Lung (tissue), 12 donors: ENCODE results near the gene PAFAH2. TPM values are rescaled to one million over a fixed set of nuclear protein-coding genes. Genes with fewer than 3 reads are reported as not detected.

Experiments
- ATAC-seq: fragments of 200-7000 bp; cut with Tn5 transposase; one replicate; pipeline ENCODE4 v1.9.1; 2020; ENCODE audit warnings: moderate number of reproducible peaks; ENCODE audit not compliant: insufficient read depth, low FRiP score
- DNase-seq, 3 donors: peaks; one replicate each; pipeline ENCODE4 v3.0.0-alpha.2; 2013 to 2017
- H3K27ac ChIP-seq, 2 donors: one replicate each; pipeline ENCODE4 v1.5.1; 2013; ENCODE audit warnings: mild to moderate bottlenecking in 2 of 2, moderate library complexity in 2 of 2, control low read depth in 1 of 2, inconsistent platforms in 1 of 2, low read depth in 1 of 2, low read length in 1 of 2
- H3K27me3 ChIP-seq, 3 donors: one replicate each; pipeline ENCODE4 v1.5.1; 2013; ENCODE audit warnings: low read length in 2 of 3; ENCODE audit not compliant: control insufficient read depth in 3 of 3, insufficient read depth in 3 of 3
- H3K36me3 ChIP-seq, 4 donors: one replicate each; pipeline ENCODE4 v1.5.1; 2013; ENCODE audit warnings: low read length in 4 of 4, mild to moderate bottlenecking in 1 of 4, moderate library complexity in 1 of 4; ENCODE audit not compliant: control insufficient read depth in 4 of 4, insufficient read depth in 4 of 4
- H3K4me1 ChIP-seq, 5 donors: one replicate each; pipeline ENCODE4 v1.5.1; 2013; ENCODE audit warnings: low read length in 5 of 5, mild to moderate bottlenecking in 2 of 5, moderate library complexity in 1 of 5; ENCODE audit not compliant: control insufficient read depth in 5 of 5, insufficient read depth in 5 of 5
- H3K4me3 ChIP-seq: one replicate; pipeline ENCODE4 v1.5.1; 2013; ENCODE audit warnings: mild to moderate bottlenecking, control low read depth, moderate library complexity
- H3K9ac ChIP-seq, 2 donors: one replicate each; pipeline ENCODE4 v1.5.1; 2013; ENCODE audit warnings: low read length in 2 of 2, control low read depth in 1 of 2; ENCODE audit not compliant: insufficient read depth in 1 of 2
- H3K9me3 ChIP-seq, 4 donors: one replicate each; pipeline ENCODE4 v1.5.1; 2013; ENCODE audit warnings: low read length in 3 of 4, mild to moderate bottlenecking in 1 of 4, moderate library complexity in 1 of 4; ENCODE audit not compliant: control insufficient read depth in 4 of 4, insufficient read depth in 3 of 4
- CTCF ChIP-seq: IDR thresholded peaks from 2 replicates; pipeline ENCODE4 v1.5.1; 2012; ENCODE audit warnings: mild to moderate bottlenecking; ENCODE audit errors: control extremely low read depth, extremely low read depth
- WGBS, 2 donors: extraction: QIAGEN DNeasy Blood & Tissue Kit; methylation state at CpG; one replicate each; pipeline ENCODE4 v1.1.7; 2013; 5-methylcytosine and 5-hydroxymethylcytosine counted together
- polyA plus RNA-seq, 2 donors: library from polyadenylated mRNA; stranded (reverse); fragments of 200-250 nt; gene quantifications; one replicate each; pipeline ENCODE4 v1.2.1, GENCODE V29; 2013
- total RNA-seq, 2 donors: library from RNA; depleted of rRNA in 1 of 2; stranded (reverse); fragments of >200 nt in 1 of 2; gene quantifications; one replicate each; pipeline ENCODE4 v1.2.1, GENCODE V29; 2014 to 2021
- donor health status: control.
- donor health status: control.
- donor health status: Bipolar disorder and iron deficiency.
- donor health status: healthy.
- donor health status: DM: yes; HTN: yes; CAD: no.

The PAFAH2 gene
- total and polyA plus RNA-seq, 4 donors = 6.5 to 15.2 (median 9.1) TPM

- WGBS, 2 donors = 45 to 67% methylated on average over 8 of the region's 8 CpGs
- TF ChIP-seq CTCF = no peak
- ATAC-seq (no peak), DNase-seq (no peak)
- Histone ChIP-seq H3K9me3 (no peaks in the 10 kb centered on the region), H3K9ac (no peak overlapping the region), H3K4me1 (no peaks in the 10 kb centered on the region), H3K4me3 (no peak overlapping the region), H3K36me3 (peaks cover 0 to 38% (median 16%) of the 10 kb centered on the region in 4 donors), H3K27ac (no peak overlapping the region), H3K27me3 (no peaks in the 10 kb centered on the region)
Measured at GRCh38 chr1:25971066-25971810, 26.6 kb downstream of the PAFAH2 start.

- no peak overlapping the region for H3K9ac ChIP-seq
- ATAC-seq (no peak), DNase-seq (no peak)
- no peaks in the 10 kb centered on the region for H3K9me3 ChIP-seq
- H3K36me3 ChIP-seq = peaks cover 0 to 28% (median 10%) of the 10 kb centered on the region in 4 donors
- H3K27me3 ChIP-seq = no peaks in the 10 kb centered on the region
- no peak for TF ChIP-seq CTCF
- no peak overlapping the region for H3K4me3 ChIP-seq
- WGBS, 2 donors = 96% methylated on average over 3 of the region's 3 CpGs
- no peak overlapping the region for H3K27ac ChIP-seq
- H3K4me1 ChIP-seq = no peaks in the 10 kb centered on the region
Measured at GRCh38 chr1:25967308-25967707, 30.6 kb downstream of the PAFAH2 start.

- peak in 1 of 3 donors; percentile 49 for DNase-seq
- no peak for TF ChIP-seq CTCF
- no peak for ATAC-seq
- H3K4me3 ChIP-seq = no peak overlapping the region
- WGBS, 2 donors = 91 to 99% methylated on average over 2 of the region's 2 CpGs
- no peaks in the 10 kb centered on the region for H3K4me1 ChIP-seq
- no peaks in the 10 kb centered on the region for H3K9me3 ChIP-seq
- H3K27ac ChIP-seq = no peak overlapping the region
- H3K27me3 ChIP-seq = no peaks in the 10 kb centered on the region
- H3K36me3 ChIP-seq = peaks cover 10 to 27% (median 17%) of the 10 kb centered on the region in 4 donors
- H3K9ac ChIP-seq = no peak overlapping the region
Measured at GRCh38 chr1:25959611-25960010, 38.3 kb downstream of the PAFAH2 start.
